Measurements from ENCODE around the gene NCOA7. TPM values are rescaled to one million over a fixed set of nuclear protein-coding genes. Genes with fewer than 3 reads are reported as not detected.

Gene NCOA7
- total RNA-seq, 1 donor from 2014 or later = 7.7 TPM

DNA sequence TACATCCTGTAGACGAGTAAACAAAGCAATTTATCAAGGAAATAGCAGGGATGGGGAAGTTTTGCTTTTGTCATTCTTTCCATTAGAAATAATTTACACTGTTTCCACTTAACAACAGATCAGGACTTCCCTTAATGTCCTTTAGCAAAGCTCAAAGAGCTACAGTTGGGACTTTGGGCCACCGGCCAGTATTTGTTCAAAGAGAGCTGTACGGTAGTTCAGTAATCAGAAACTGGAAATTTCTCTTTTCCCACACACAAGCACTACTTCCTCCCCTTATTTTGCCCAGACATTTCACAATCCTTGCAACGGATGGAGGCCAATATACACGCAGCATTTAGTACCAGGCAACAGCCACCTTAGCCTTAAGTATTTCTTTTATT lies 153.7 kb downstream of the NCOA7 start:
- Histone ChIP-seq H4K20me1 (ENCODE audit: low read depth) (no peaks in the 10 kb centered on the region), H3K27me3 (no peaks in the 10 kb centered on the region), H3K9ac (no peak overlapping the region), H3K27ac (no peak overlapping the region), H3K4me2 (no peak overlapping the region), H3K9me3 (ENCODE audit: low read depth) (no peaks in the 10 kb centered on the region), H3K4me3 (no peak overlapping the region), H3K36me3 (no peaks in the 10 kb centered on the region), H2AFZ (replicated peaks) (no peak overlapping the region), H3F3A (ENCODE audit: low read depth) (no peaks in the 10 kb centered on the region), H3K79me2 (ENCODE audit: low read depth) (no peaks in the 10 kb centered on the region), H3K4me1 (peaks cover 4% of the 10 kb centered on the region)
- Mint-ChIP-seq H3K36me3 (no peaks in the 10 kb centered on the region), H3K27ac (no peak overlapping the region), H3K4me1 (no peaks in the 10 kb centered on the region), H3K27me3 (ENCODE audit: insufficient read depth, low read depth) (no peaks in the 10 kb centered on the region), H3K4me3 (no peak overlapping the region), H3K9me3 (no peaks in the 10 kb centered on the region)
- DNase-seq (ENCODE audit: low spot score) = no peak
- TF ChIP-seq EZH2phosphoT487 (IDR thresholded peaks at IDR 0.05) (no peak), EZH2 (IDR thresholded peaks at IDR 0.05) (no peak)
- TF ChIP-seq, protein P1, sequence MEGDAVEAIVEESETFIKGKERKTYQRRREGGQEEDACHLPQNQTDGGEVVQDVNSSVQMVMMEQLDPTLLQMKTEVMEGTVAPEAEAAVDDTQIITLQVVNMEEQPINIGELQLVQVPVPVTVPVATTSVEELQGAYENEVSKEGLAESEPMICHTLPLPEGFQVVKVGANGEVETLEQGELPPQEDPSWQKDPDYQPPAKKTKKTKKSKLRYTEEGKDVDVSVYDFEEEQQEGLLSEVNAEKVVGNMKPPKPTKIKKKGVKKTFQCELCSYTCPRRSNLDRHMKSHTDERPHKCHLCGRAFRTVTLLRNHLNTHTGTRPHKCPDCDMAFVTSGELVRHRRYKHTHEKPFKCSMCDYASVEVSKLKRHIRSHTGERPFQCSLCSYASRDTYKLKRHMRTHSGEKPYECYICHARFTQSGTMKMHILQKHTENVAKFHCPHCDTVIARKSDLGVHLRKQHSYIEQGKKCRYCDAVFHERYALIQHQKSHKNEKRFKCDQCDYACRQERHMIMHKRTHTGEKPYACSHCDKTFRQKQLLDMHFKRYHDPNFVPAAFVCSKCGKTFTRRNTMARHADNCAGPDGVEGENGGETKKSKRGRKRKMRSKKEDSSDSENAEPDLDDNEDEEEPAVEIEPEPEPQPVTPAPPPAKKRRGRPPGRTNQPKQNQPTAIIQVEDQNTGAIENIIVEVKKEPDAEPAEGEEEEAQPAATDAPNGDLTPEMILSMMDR (IDR thresholded peaks at IDR 0.05) = no peak

DNA sequence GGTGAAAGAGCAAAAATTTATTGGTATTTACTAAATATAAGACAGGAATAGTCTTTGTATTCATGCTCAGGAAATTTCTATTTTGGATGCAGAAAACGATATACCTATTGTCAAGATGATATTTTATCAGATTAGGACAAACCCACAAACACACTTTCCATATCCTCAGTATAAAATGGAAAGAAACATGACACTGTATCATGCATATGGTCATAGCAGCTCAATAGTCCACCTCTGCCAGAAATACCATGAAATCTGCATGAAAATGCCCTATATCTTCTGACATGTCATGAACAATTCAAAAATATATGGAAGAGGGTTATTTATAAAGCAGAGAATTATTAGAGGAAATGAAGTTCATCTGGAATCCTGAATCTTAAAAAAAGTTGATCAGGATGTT lies 154.1 kb downstream of the NCOA7 start:
- Histone ChIP-seq H2AFZ (replicated peaks) (no peak overlapping the region), H3K4me2 (no peak overlapping the region), H3K4me3 (no peak overlapping the region), H3K36me3 (no peaks in the 10 kb centered on the region), H3K79me2 (ENCODE audit: low read depth) (no peaks in the 10 kb centered on the region), H3K9me3 (ENCODE audit: low read depth) (no peaks in the 10 kb centered on the region), H4K20me1 (ENCODE audit: low read depth) (no peaks in the 10 kb centered on the region), H3K9ac (no peak overlapping the region), H3K27me3 (no peaks in the 10 kb centered on the region), H3K27ac (no peak overlapping the region), H3F3A (ENCODE audit: low read depth) (no peaks in the 10 kb centered on the region), H3K4me1 (peaks cover 4% of the 10 kb centered on the region)
- Mint-ChIP-seq H3K9me3 (no peaks in the 10 kb centered on the region), H3K4me3 (no peak overlapping the region), H3K27me3 (ENCODE audit: insufficient read depth, low read depth) (no peaks in the 10 kb centered on the region), H3K27ac (no peak overlapping the region), H3K4me1 (no peaks in the 10 kb centered on the region), H3K36me3 (no peaks in the 10 kb centered on the region)
- TF ChIP-seq EZH2phosphoT487 (IDR thresholded peaks at IDR 0.05) = no peak
- DNase-seq (ENCODE audit: low spot score) = no peak

DNA sequence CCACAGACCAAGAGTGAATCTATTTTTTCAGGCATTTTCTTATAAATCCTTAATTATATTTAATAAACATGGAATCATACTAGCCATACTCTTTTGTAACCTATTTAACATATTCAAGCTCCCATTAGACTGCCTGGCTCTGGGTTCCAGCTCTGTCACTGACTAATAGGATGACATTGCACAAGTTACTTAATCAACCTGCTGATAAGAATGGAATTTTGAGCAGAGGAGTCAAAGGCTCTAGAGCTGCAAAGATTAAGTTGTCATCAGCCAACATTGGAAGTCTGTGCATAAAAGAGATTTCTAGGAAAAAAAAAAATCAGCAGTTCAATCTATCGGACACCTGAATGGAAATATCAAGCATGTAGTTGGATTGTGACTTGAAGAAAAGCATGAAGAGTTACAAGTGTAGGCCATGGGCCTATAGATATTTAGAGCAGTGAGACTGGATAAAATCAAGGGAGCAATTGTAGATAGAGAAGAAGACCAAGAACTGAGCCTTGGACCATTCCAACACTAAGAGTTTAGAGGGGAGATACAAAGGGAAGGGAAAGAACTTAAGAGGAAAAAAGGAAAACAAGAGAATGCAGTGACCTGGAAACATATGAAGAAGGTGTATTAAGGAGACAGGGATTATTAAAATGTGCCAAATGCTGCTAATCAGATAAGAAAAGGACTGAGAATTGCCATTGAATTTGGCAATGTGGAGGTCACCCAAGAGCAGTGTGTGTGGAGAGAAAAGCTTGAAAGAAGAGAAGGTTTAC lies 154.8 kb downstream of the NCOA7 start:
- Mint-ChIP-seq H3K4me3 (no peak overlapping the region), H3K36me3 (no peaks in the 10 kb centered on the region), H3K27me3 (ENCODE audit: insufficient read depth, low read depth) (no peaks in the 10 kb centered on the region), H3K27ac (no peak overlapping the region), H3K9me3 (no peaks in the 10 kb centered on the region), H3K4me1 (no peaks in the 10 kb centered on the region)
- Histone ChIP-seq H3K27me3 (no peaks in the 10 kb centered on the region), H3F3A (ENCODE audit: low read depth) (no peaks in the 10 kb centered on the region), H2AFZ (replicated peaks) (no peak overlapping the region), H3K4me3 (no peak overlapping the region), H3K4me2 (no peak overlapping the region), H3K4me1 (peaks cover under 1% of the 10 kb centered on the region), H3K9ac (no peak overlapping the region), H3K9me3 (ENCODE audit: low read depth) (no peaks in the 10 kb centered on the region), H4K20me1 (ENCODE audit: low read depth) (no peaks in the 10 kb centered on the region), H3K27ac (no peak overlapping the region), H3K36me3 (no peaks in the 10 kb centered on the region), H3K79me2 (ENCODE audit: low read depth) (no peaks in the 10 kb centered on the region)
- TF ChIP-seq, protein P1 (IDR thresholded peaks at IDR 0.05) = no peak
- no peak for TF ChIP-seq EZH2 (IDR thresholded peaks at IDR 0.05)
- no peak for TF ChIP-seq EZH2phosphoT487 (IDR thresholded peaks at IDR 0.05)
- DNase-seq (ENCODE audit: low spot score) = no peak

DNA sequence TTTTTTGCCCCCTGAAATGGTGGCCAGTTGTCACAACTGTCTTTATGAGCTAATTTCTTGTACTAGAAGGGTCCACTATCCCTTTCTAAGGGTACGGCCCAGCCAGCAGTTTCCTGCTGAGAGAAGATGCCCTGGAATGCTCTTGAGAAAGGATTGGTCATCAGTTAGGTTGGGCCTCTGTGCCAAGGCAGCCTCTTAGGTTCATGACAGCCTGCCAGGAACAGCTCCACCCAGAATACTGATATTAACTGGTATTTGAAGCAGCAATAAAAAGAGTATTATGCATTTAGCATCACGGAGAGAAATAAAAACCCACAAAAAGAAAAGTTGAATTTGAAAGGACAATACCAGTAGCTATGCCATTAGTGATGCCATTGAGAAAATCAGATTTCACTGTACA lies 156.9 kb downstream of the NCOA7 start:
- Histone ChIP-seq H3K9ac (no peak overlapping the region), H3K4me3 (no peak overlapping the region), H3K27me3 (no peaks in the 10 kb centered on the region), H3K4me2 (no peak overlapping the region), H3K27ac (no peak overlapping the region), H3K9me3 (ENCODE audit: low read depth) (no peaks in the 10 kb centered on the region), H3F3A (ENCODE audit: low read depth) (no peaks in the 10 kb centered on the region), H3K4me1 (no peaks in the 10 kb centered on the region), H3K36me3 (no peaks in the 10 kb centered on the region), H2AFZ (replicated peaks) (no peak overlapping the region), H4K20me1 (ENCODE audit: low read depth) (no peaks in the 10 kb centered on the region), H3K79me2 (ENCODE audit: low read depth) (no peaks in the 10 kb centered on the region)
- TF ChIP-seq EZH2phosphoT487 (IDR thresholded peaks at IDR 0.05) (no peak), EZH2 (IDR thresholded peaks at IDR 0.05) (no peak)
- TF ChIP-seq, protein P1 (IDR thresholded peaks at IDR 0.05) = no peak
- Mint-ChIP-seq H3K36me3 (no peaks in the 10 kb centered on the region), H3K4me3 (no peak overlapping the region), H3K4me1 (no peaks in the 10 kb centered on the region), H3K9me3 (no peaks in the 10 kb centered on the region), H3K27me3 (ENCODE audit: insufficient read depth, low read depth) (peaks cover 2% of the 10 kb centered on the region), H3K27ac (no peak overlapping the region)
- DNase-seq (ENCODE audit: low spot score) = no peak
